ENCODE measurements around the gene FAM120A.

FAM120A gene

GRCh38 chr9:93587651-93588347 is 136.3 kb downstream of the FAM120A start:
- Histone ChIP-seq H3K27ac (ENCODE audit: low read depth, low read length) (no peak overlapping the region), H3K36me3 (ENCODE audit: insufficient read depth, low read length) (no peaks in the 10 kb centered on the region)

GRCh38 chr9:93588641-93589609 is 137.4 kb downstream of the FAM120A start:
- Histone ChIP-seq H3K27ac (ENCODE audit: low read depth, low read length) (no peak overlapping the region), H3K27me3 (ENCODE audit: insufficient read depth, low read length) (no peaks in the 10 kb centered on the region), H3K4me3 (ENCODE audit: low read depth, low read length) (no peak overlapping the region), H3K4me1 (ENCODE audit: control insufficient read depth, insufficient read depth, low read length, unreplicated experiment) (peaks cover 6% of the 10 kb centered on the region), H2AFZ (ENCODE audit: low read length, unreplicated experiment) (no peak overlapping the region), H3K36me3 (ENCODE audit: insufficient read depth, low read length) (no peaks in the 10 kb centered on the region), H3K79me2 (ENCODE audit: control insufficient read depth, insufficient read depth, low read length, unreplicated experiment) (peaks cover 55% of the 10 kb centered on the region)

More at GRCh38 chr9:93587651-93588347, 136.3 kb downstream of the FAM120A start:
- H3K79me2 ChIP-seq (ENCODE audit: control insufficient read depth, insufficient read depth, low read length, unreplicated experiment) = peaks cover 55% of the 10 kb centered on the region
- no peak overlapping the region for H3K4me3 ChIP-seq (ENCODE audit: low read depth, low read length)
- H2AFZ ChIP-seq (ENCODE audit: low read length, unreplicated experiment) = no peak overlapping the region
- peaks cover 3% of the 10 kb centered on the region for H3K4me1 ChIP-seq (ENCODE audit: control insufficient read depth, insufficient read depth, low read length, unreplicated experiment)
- H3K27me3 ChIP-seq (ENCODE audit: insufficient read depth, low read length) = no peaks in the 10 kb centered on the region

- Histone ChIP-seq H3K27ac (ENCODE audit: low read depth, low read length) (no peak overlapping the region), H3K27me3 (ENCODE audit: insufficient read depth, low read length) (no peaks in the 10 kb centered on the region), H3K4me1 (ENCODE audit: control insufficient read depth, insufficient read depth, low read length, unreplicated experiment) (peaks cover 11% of the 10 kb centered on the region), H2AFZ (ENCODE audit: low read length, unreplicated experiment) (no peak overlapping the region), H3K4me3 (ENCODE audit: low read depth, low read length) (no peak overlapping the region), H3K79me2 (ENCODE audit: control insufficient read depth, insufficient read depth, low read length, unreplicated experiment) (peaks cover 53% of the 10 kb centered on the region), H3K36me3 (ENCODE audit: insufficient read depth, low read length) (no peaks in the 10 kb centered on the region)
Measured at GRCh38 chr9:93589688-93590087, 138.2 kb downstream of the FAM120A start.

- H3K4me3 ChIP-seq (ENCODE audit: low read depth, low read length) = no peak overlapping the region
- H2AFZ ChIP-seq (ENCODE audit: low read length, unreplicated experiment) = no peak overlapping the region
- no peaks in the 10 kb centered on the region for H3K36me3 ChIP-seq (ENCODE audit: insufficient read depth, low read length)
- peaks cover 47% of the 10 kb centered on the region for H3K79me2 ChIP-seq (ENCODE audit: control insufficient read depth, insufficient read depth, low read length, unreplicated experiment)
- no peak overlapping the region for H3K27ac ChIP-seq (ENCODE audit: low read depth, low read length)
- no peaks in the 10 kb centered on the region for H3K27me3 ChIP-seq (ENCODE audit: insufficient read depth, low read length)
- peaks cover 11% of the 10 kb centered on the region for H3K4me1 ChIP-seq (ENCODE audit: control insufficient read depth, insufficient read depth, low read length, unreplicated experiment)
Measured at GRCh38 chr9:93590609-93591234, 139.2 kb downstream of the FAM120A start.

DNA sequence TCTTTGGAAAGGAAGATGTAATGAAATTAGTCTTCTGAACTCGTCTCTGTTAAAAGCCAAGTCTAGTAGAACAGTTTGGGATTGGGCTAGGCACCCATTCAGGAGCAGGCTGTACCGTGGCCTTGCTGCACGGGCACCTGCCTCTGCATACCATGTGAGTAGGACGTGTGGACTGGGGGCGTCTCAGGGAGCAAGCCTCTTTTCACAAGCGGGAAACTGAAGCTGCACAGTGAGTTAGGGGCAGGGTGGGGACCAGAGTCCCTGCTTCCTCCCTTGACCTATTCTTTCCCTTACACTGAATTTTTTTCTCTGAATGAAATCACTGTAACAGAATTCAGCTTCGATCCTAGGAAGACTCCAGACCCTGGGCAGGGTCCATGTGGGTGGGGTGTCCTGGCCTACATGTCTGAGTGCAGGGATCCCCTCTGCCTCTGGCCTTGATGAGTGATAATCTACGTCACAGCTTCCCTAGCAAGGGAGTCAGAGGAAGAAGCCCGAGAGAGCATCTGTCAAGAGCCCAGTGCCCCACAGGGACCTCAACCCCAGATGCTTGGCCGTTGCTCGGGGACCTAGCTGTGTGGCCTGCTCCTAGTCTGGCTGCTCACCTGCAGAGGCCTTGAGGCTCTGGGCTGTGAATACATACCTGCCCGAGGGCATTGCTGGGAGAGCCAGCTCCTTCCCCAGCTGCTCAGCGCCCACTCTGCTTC is 140.0 kb downstream of the FAM120A start:
- Histone ChIP-seq H3K27me3 (ENCODE audit: insufficient read depth, low read length) (no peaks in the 10 kb centered on the region), H3K36me3 (ENCODE audit: insufficient read depth, low read length) (no peaks in the 10 kb centered on the region), H3K4me1 (ENCODE audit: control insufficient read depth, insufficient read depth, low read length, unreplicated experiment) (peaks cover 11% of the 10 kb centered on the region), H3K4me3 (ENCODE audit: low read depth, low read length) (no peak overlapping the region), H3K79me2 (ENCODE audit: control insufficient read depth, insufficient read depth, low read length, unreplicated experiment) (peaks cover 42% of the 10 kb centered on the region), H3K27ac (ENCODE audit: low read depth, low read length) (no peak overlapping the region), H2AFZ (ENCODE audit: low read length, unreplicated experiment) (no peak overlapping the region)

DNA sequence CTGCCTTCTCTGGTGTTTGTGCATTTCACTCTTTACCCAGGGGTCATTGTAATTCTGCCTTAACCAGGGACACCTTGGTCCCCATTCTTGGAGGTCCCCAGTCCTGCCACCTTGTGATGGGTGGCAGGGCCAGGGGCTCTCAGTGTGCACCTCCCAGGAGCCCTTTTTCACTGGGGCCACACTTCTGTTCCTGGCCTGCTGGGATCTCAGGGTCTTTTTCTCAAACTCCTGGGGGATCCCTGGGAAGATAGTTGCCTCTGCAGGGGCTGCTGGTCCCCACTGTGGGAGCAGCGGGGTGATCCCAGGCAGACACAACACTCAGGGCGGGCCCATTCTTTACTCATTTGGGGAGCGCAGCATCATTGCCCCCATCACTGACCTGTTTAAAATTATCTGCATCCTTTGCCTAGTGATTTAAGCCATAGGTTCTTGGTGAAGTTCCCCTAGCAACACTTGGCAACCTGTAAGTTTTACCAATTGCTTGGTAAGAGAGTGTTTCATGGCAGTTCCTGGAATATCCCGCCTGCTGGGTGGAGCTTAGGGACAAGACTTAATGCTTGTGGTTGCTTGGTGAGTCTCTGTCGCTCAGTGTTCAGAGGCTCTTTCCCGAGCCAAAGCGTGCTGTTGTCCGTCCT is 140.6 kb downstream of the FAM120A start:
- Histone ChIP-seq H3K27ac (ENCODE audit: low read depth, low read length) (no peak overlapping the region), H3K4me1 (ENCODE audit: control insufficient read depth, insufficient read depth, low read length, unreplicated experiment) (peaks cover 11% of the 10 kb centered on the region), H3K36me3 (ENCODE audit: insufficient read depth, low read length) (no peaks in the 10 kb centered on the region), H2AFZ (ENCODE audit: low read length, unreplicated experiment) (no peak overlapping the region), H3K79me2 (ENCODE audit: control insufficient read depth, insufficient read depth, low read length, unreplicated experiment) (peaks cover 36% of the 10 kb centered on the region), H3K27me3 (ENCODE audit: insufficient read depth, low read length) (no peaks in the 10 kb centered on the region), H3K4me3 (ENCODE audit: low read depth, low read length) (no peak overlapping the region)

- H3K27me3 ChIP-seq (ENCODE audit: insufficient read depth, low read length) = no peaks in the 10 kb centered on the region
- H3K27ac ChIP-seq (ENCODE audit: low read depth, low read length) = no peak overlapping the region
- H3K79me2 ChIP-seq (ENCODE audit: control insufficient read depth, insufficient read depth, low read length, unreplicated experiment) = peaks cover 41% of the 10 kb centered on the region
- no peaks in the 10 kb centered on the region for H3K36me3 ChIP-seq (ENCODE audit: insufficient read depth, low read length)
- H3K4me3 ChIP-seq (ENCODE audit: low read depth, low read length) = no peak overlapping the region
- H3K4me1 ChIP-seq (ENCODE audit: control insufficient read depth, insufficient read depth, low read length, unreplicated experiment) = peaks cover 11% of the 10 kb centered on the region
- no peak overlapping the region for H2AFZ ChIP-seq (ENCODE audit: low read length, unreplicated experiment)
Measured at GRCh38 chr9:93592643-93593021, 141.1 kb downstream of the FAM120A start.

DNA sequence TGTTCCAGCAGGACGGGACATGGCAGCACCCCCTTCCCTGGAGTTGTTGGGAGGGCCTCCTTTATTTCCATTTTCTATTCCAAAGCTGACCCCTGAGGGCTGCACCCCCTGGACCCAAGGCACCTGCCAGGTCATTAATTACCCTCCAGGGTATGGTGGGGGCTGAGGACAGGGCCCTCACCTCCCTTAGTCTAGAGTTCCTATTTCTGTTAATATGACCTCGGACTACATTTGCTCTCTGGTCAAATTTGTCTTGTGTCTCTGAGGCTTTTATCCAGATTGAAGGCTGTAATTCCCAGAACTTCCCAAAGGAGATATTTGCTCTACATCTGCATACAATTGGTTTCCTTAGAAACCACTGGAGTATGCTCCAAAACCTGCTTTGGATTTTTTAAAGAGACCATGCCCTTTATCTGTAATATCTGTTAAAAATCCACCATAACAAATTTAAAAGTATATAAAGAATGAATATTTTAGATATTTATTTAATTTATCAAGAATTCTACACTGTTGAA is 141.7 kb downstream of the FAM120A start:
- H3K79me2 ChIP-seq (ENCODE audit: control insufficient read depth, insufficient read depth, low read length, unreplicated experiment) = peaks cover 40% of the 10 kb centered on the region

DNA sequence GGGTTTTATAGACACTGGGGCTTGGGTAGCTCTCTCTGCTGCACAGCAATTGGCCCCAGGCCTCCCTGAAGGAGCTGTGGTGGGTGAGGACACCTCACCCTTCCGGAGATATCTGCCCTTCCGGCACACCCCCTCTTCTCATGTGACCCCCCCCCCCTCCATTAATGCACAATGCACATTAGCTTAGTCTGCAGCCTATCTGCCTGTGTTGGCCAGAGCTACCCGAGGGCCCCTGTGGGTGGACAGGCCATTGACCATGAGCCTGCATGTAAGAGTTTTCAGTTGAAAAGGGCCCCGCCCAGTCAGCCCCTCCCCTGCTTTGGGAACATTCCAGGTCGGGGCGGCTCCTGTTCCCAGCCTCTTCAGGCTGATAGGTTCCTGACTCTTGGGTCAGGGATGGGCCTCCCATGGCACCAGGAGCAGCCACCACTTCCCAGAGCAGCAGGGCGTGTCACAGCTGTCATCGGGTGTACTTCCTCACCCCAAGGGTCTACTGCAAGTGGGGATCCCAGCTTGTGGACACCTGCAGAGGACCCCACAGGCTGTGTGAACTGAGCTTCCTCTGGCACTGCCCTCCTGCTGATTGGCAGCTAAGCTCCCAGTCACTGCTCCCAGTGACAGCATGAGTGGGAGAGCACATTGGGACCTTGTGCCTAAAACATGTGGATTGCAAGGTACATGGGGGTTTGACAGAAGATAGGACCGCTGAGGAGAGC is 142.7 kb downstream of the FAM120A start:
- Histone ChIP-seq H3K27me3 (ENCODE audit: insufficient read depth, low read length) (no peaks in the 10 kb centered on the region), H3K4me3 (ENCODE audit: low read depth, low read length) (no peak overlapping the region), H3K4me1 (ENCODE audit: control insufficient read depth, insufficient read depth, low read length, unreplicated experiment) (peaks cover 10% of the 10 kb centered on the region), H3K27ac (ENCODE audit: low read depth, low read length) (no peak overlapping the region), H2AFZ (ENCODE audit: low read length, unreplicated experiment) (no peak overlapping the region), H3K79me2 (ENCODE audit: control insufficient read depth, insufficient read depth, low read length, unreplicated experiment) (peaks cover 32% of the 10 kb centered on the region), H3K36me3 (ENCODE audit: insufficient read depth, low read length) (no peaks in the 10 kb centered on the region)

More for the DNA sequence above, 141.7 kb downstream of the FAM120A start:
- Histone ChIP-seq H3K27me3 (ENCODE audit: insufficient read depth, low read length) (no peaks in the 10 kb centered on the region), H3K4me3 (ENCODE audit: low read depth, low read length) (no peak overlapping the region), H2AFZ (ENCODE audit: low read length, unreplicated experiment) (no peak overlapping the region), H3K36me3 (ENCODE audit: insufficient read depth, low read length) (no peaks in the 10 kb centered on the region), H3K27ac (ENCODE audit: low read depth, low read length) (no peak overlapping the region), H3K4me1 (ENCODE audit: control insufficient read depth, insufficient read depth, low read length, unreplicated experiment) (peaks cover 11% of the 10 kb centered on the region)

All from ACC112 (cell line).